ENCODE data around the gene PLSCR4.

PLSCR4 gene

GRCh38 chr3:146195030-146195429 is 55.9 kb downstream of the PLSCR4 start:
- no peak for DNase-seq (ENCODE audit: low read depth)

GRCh38 chr3:146191051-146191450 is 59.9 kb downstream of the PLSCR4 start:
- DNase-seq (ENCODE audit: low read depth): no peak

- DNase-seq (ENCODE audit: low read depth): no peak
Measured at GRCh38 chr3:146189519-146190173, 61.3 kb downstream of the PLSCR4 start.

- no peak for DNase-seq (ENCODE audit: low read depth)
Measured at GRCh38 chr3:146187334-146187950, 63.5 kb downstream of the PLSCR4 start.

- DNase-seq (ENCODE audit: low read depth): no peak
Measured at GRCh38 chr3:146184241-146185015, 66.5 kb downstream of the PLSCR4 start.

GRCh38 chr3:146181216-146181615 is 69.7 kb downstream of the PLSCR4 start:
- DNase-seq (ENCODE audit: low read depth): no peak

GRCh38 chr3:146180376-146180775 is 70.5 kb downstream of the PLSCR4 start:
- DNase-seq (ENCODE audit: low read depth): no peak

GRCh38 chr3:146178006-146178689 is 72.8 kb downstream of the PLSCR4 start:
- no peak for DNase-seq (ENCODE audit: low read depth)

GRCh38 chr3:146177519-146177918 is 73.4 kb downstream of the PLSCR4 start:
- DNase-seq (ENCODE audit: low read depth): no peak

GRCh38 chr3:146177072-146177471 is 73.8 kb downstream of the PLSCR4 start:
- DNase-seq (ENCODE audit: low read depth): no peak

GRCh38 chr3:146172586-146172985 is 78.3 kb downstream of the PLSCR4 start:
- DNase-seq (ENCODE audit: low read depth): no peak

GRCh38 chr3:146170591-146170990 is 80.3 kb downstream of the PLSCR4 start:
- DNase-seq (ENCODE audit: low read depth): no peak

- DNase-seq (ENCODE audit: low read depth): no peak
Measured at GRCh38 chr3:146169891-146170290, 81.0 kb downstream of the PLSCR4 start.

- no peak for DNase-seq (ENCODE audit: low read depth)
Measured at GRCh38 chr3:146166826-146167225, 84.1 kb downstream of the PLSCR4 start.

GRCh38 chr3:146166415-146166821 is 84.5 kb downstream of the PLSCR4 start:
- no peak for DNase-seq (ENCODE audit: low read depth)

- no peak for DNase-seq (ENCODE audit: low read depth)
Measured at GRCh38 chr3:146165877-146166276, 85.0 kb downstream of the PLSCR4 start.

GRCh38 chr3:146164971-146165769 is 85.7 kb downstream of the PLSCR4 start:
- DNase-seq (ENCODE audit: low read depth): no peak

- DNase-seq (ENCODE audit: low read depth): no peak
Measured at GRCh38 chr3:146164506-146164905, 86.4 kb downstream of the PLSCR4 start.

- DNase-seq (ENCODE audit: low read depth): no peak
Measured at GRCh38 chr3:146164071-146164470, 86.8 kb downstream of the PLSCR4 start.

GRCh38 chr3:146163584-146163983 is 87.3 kb downstream of the PLSCR4 start:
- no peak for DNase-seq (ENCODE audit: low read depth)

GRCh38 chr3:146162561-146162960 is 88.3 kb downstream of the PLSCR4 start:
- DNase-seq (ENCODE audit: low read depth): no peak

GRCh38 chr3:146161663-146162002 is 89.3 kb downstream of the PLSCR4 start:
- DNase-seq (ENCODE audit: low read depth): no peak
